Measurements from ENCODE around the gene C3orf49. TPM values are rescaled to one million over a fixed set of nuclear protein-coding genes. Genes with fewer than 3 reads are reported as not detected.

Gene C3orf49
- polyA plus RNA-seq, 1 donor from 2014 or later = not detected

- Mint-ChIP-seq H3K27ac (no peak overlapping the region), H3K36me3 (peaks cover 2% of the 10 kb centered on the region), H3K4me1 (no peaks in the 10 kb centered on the region), H3K4me3 (no peak overlapping the region), H3K9me3 (no peaks in the 10 kb centered on the region), H3K27me3 (no peaks in the 10 kb centered on the region)
Measured at GRCh38 chr3:63824309-63824708, 5.2 kb downstream of the C3orf49 start.

- peaks cover 14% of the 10 kb centered on the region for H3K36me3 Mint-ChIP-seq
- no peaks in the 10 kb centered on the region for H3K9me3 Mint-ChIP-seq
- H3K4me3 Mint-ChIP-seq = no peak overlapping the region
- no peaks in the 10 kb centered on the region for H3K4me1 Mint-ChIP-seq
- H3K27me3 Mint-ChIP-seq = no peaks in the 10 kb centered on the region
- no peak overlapping the region for H3K27ac Mint-ChIP-seq
Measured at GRCh38 chr3:63830526-63830925, 11.4 kb downstream of the C3orf49 start.

DNA sequence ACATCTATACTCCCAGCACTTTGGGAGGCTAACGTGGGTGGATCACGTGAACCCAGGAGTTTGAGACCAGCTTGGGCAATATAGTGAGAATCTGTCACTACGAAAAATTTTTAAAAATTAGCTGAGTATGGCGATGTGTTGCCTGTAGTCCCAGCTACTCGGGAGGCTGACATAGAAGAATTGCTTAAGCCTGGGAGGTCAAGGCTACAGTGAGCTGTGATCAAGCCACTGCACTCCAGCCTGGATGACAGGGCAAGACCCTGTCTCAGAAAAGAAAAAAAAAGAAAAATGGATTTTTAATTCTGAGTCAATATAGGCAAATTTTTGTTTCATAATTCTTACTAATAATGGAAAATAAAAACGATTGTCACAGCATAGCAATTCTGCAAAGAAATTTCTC is 13.3 kb downstream of the C3orf49 start:
- no peak overlapping the region for H3K27ac Mint-ChIP-seq
- peaks cover 16% of the 10 kb centered on the region for H3K36me3 Mint-ChIP-seq
- H3K4me1 Mint-ChIP-seq = no peaks in the 10 kb centered on the region
- no peak overlapping the region for H3K4me3 Mint-ChIP-seq
- H3K9me3 Mint-ChIP-seq = no peaks in the 10 kb centered on the region
- H3K27me3 Mint-ChIP-seq = no peaks in the 10 kb centered on the region

DNA sequence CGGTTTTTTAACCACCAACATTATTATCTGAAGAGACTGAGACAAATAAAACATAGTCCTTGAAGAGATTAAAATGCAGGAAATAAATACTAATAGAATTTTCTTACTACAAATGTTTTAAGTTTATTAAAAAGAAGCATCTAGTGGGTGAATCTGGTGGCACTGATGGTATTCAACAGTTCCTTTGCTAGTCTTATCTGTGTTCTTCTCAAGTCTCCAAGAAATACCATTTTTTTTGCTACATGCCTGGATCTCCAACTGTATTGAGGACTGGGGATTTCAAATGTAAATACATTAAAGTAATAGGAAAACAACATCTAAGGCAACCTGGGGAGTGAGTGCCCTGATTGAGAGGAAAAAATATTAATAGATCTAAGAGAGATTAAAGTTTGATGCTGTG is 22.6 kb downstream of the C3orf49 start:
- no peaks in the 10 kb centered on the region for H3K27me3 Mint-ChIP-seq
- peaks cover 0 to 2% (median 0%) of the 10 kb centered on the region in 3 donors for H3K9me3 Mint-ChIP-seq
- H3K27ac Mint-ChIP-seq = peak overlapping the region in 1 of 3 donors; percentile 24
- peaks cover 0 to 2% (median 0%) of the 10 kb centered on the region in 3 donors for H3K4me1 Mint-ChIP-seq
- H3K4me3 Mint-ChIP-seq = no peak overlapping the region
- peaks cover 14% of the 10 kb centered on the region for H3K36me3 Mint-ChIP-seq

DNA sequence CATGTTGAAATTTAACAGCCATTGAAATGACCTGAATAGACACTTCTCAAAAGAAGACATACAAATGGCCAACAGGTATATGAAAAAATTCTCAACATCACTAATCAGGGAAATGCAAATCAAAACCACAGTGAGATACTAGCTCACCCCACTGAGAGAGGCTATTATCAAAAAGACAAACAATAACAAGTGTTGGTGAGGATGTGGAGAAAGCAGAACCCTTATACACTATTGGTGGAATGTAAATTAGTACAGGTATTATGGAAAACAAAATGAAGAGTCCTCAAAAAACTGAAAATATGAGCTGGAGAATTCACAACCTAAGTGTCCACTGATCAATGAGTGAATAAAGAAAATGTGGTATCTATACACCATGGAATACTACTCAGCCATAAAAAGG is 23.0 kb downstream of the C3orf49 start:
- Mint-ChIP-seq H3K27me3 (no peaks in the 10 kb centered on the region), H3K9me3 (peaks cover 0 to 2% (median 0%) of the 10 kb centered on the region in 3 donors), H3K4me1 (peaks cover 0 to 2% (median 0%) of the 10 kb centered on the region in 3 donors), H3K4me3 (no peak overlapping the region), H3K36me3 (peaks cover 13% of the 10 kb centered on the region), H3K27ac (no peak overlapping the region)

- Mint-ChIP-seq H3K36me3 (peaks cover 12% of the 10 kb centered on the region), H3K4me1 (no peaks in the 10 kb centered on the region), H3K4me3 (no peak overlapping the region), H3K9me3 (peaks cover 0 to 2% (median 0%) of the 10 kb centered on the region in 3 donors), H3K27me3 (no peaks in the 10 kb centered on the region), H3K27ac (peak overlapping the region in 1 of 3 donors; percentile 47)
Measured at GRCh38 chr3:63845215-63845614, 26.1 kb downstream of the C3orf49 start.

DNA sequence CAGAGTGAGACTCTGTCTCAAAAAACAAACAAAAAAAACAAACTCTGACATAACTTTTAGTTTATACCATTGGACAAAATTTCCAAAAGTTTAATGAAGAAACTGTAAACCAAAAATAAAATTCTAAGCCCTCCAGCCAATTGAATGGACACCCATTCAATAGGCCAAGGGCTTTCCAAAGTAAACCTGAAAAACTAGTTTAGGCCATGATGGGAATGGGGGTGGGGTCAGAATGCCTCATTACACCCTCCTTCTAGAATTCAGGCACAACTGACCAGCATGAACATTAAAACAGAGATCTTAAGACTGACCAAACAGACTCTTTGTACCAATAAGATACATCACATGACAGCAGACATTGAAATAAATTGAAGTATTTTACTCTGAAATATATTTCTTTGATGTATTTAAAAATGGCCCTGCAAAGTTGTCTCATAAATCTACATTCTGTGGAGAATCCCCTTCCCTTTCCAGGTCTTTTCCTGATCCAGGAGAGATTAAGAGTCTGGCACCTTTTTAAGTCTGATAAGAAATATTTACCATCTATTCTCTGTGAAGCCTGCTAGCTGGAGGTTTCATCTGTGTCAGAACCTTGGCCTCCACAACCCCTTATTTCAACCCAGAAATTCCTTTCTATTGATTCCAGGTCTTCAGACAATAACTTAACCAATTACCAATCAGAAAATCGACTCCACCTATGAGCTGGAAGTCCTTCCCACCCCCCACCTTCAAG is 28.8 kb downstream of the C3orf49 start:
- Mint-ChIP-seq H3K27ac (no peak overlapping the region), H3K4me1 (peaks cover 0 to 5% (median 3%) of the 10 kb centered on the region in 3 donors), H3K9me3 (no peaks in the 10 kb centered on the region), H3K27me3 (no peaks in the 10 kb centered on the region), H3K4me3 (no peak overlapping the region), H3K36me3 (peaks cover 5% of the 10 kb centered on the region)

DNA sequence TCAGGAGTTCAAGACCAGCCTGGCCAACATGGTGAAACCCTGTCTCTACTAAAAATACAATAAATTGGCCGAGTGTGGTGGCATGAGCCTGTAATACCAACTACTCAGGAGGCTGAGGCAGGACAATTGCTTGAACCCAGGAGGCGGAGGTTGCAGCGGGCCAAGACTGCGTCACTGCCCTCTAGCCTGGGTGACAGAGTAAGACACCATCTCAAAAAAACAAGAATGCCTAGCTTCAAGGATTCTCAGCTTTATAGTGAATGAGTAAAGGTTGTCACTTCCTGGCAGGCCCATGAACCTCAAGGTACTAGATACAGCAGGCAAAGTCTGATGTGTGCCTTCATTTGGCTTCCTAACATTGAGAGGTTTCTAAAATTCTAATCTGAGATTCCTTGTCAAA is 30.1 kb downstream of the C3orf49 start:
- Mint-ChIP-seq H3K27ac (no peak overlapping the region), H3K36me3 (peaks cover 2% of the 10 kb centered on the region), H3K4me1 (peaks cover 0 to 5% (median 3%) of the 10 kb centered on the region in 3 donors), H3K4me3 (no peak overlapping the region), H3K27me3 (no peaks in the 10 kb centered on the region), H3K9me3 (no peaks in the 10 kb centered on the region)

DNA sequence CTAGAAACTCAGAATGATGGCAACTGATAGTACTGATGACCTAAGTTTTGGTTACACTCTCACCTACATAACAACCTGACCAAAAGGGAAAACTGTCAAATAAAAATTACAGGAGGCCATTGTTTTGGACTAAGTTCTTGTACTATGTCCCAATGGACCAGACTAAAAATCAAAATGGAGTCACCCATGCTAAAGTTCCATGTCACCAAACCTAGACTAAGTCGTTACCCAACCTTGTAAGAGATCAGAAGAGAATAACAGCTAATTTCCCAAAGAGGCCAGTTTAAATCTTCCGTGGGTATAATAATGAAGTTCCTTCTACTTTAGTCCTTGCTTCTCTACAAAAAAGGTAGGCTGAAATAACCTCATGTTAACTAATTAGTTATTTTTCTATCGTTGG is 32.2 kb downstream of the C3orf49 start:
- Mint-ChIP-seq H3K27me3 (no peaks in the 10 kb centered on the region), H3K27ac (no peak overlapping the region), H3K4me1 (peaks cover 0 to 8% (median 5%) of the 10 kb centered on the region in 3 donors), H3K9me3 (no peaks in the 10 kb centered on the region), H3K4me3 (no peak overlapping the region), H3K36me3 (peaks cover 2% of the 10 kb centered on the region)

GRCh38 chr3:63853106-63853505 is 34.0 kb downstream of the C3orf49 start:
- Mint-ChIP-seq H3K4me3 (no peak overlapping the region), H3K4me1 (peaks cover 2 to 11% (median 10%) of the 10 kb centered on the region in 3 donors), H3K9me3 (no peaks in the 10 kb centered on the region), H3K27me3 (no peaks in the 10 kb centered on the region), H3K27ac (no peak overlapping the region), H3K36me3 (peaks cover 2% of the 10 kb centered on the region)

DNA sequence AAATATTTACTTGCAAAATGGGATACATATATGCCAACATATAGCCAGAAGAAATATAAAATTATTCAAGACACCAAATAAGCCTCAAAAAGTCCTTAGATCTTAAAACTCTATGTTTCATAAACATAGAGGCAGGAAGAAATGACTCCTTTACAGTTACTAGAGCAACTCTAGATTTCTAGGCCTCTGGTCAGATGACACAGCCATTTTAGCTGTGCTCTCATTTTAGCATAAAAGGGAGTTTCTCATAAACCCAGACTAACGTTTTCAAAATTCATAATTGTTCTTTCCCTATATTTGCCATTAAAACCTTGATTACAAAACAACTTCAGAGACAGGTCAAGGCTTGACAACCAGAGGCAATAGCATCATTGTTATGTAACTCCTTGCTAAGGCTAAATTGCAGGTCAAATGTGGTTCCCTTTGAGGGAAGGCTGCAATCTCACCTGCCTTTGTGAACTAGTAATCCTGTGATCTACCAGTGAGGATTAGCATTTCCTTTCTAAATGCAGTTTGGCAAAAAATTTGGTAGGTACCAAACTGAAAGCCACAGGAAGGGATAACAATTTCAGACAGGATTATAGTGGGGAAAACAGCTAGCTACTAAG is 36.3 kb downstream of the C3orf49 start:
- H3K4me1 Mint-ChIP-seq = peaks cover 2 to 20% (median 15%) of the 10 kb centered on the region in 3 donors
- no peaks in the 10 kb centered on the region for H3K27me3 Mint-ChIP-seq
- H3K4me3 Mint-ChIP-seq = no peak overlapping the region
- H3K9me3 Mint-ChIP-seq = no peaks in the 10 kb centered on the region
- peaks cover 2% of the 10 kb centered on the region for H3K36me3 Mint-ChIP-seq
- no peak overlapping the region for H3K27ac Mint-ChIP-seq

DNA sequence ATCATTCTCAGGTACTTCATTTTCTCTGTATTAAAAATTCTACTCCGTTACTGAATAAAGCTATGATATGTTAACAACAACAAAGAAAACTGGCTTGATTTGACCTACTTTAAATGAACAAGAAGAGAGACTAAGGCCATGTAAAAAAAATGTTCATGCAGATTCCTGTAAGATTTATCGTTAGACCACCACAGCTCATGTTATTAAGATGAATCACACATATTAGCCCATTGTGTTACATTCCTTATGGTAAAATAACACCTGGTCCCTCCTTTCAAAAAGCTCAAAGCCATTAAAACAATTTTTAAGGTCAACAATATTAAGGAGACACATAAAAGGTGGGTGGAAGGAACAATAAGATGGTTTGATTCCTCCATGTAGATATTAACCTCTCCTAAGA is 38.2 kb downstream of the C3orf49 start:
- Mint-ChIP-seq H3K36me3 (peaks cover 2% of the 10 kb centered on the region), H3K27ac (no peak overlapping the region)

DNA sequence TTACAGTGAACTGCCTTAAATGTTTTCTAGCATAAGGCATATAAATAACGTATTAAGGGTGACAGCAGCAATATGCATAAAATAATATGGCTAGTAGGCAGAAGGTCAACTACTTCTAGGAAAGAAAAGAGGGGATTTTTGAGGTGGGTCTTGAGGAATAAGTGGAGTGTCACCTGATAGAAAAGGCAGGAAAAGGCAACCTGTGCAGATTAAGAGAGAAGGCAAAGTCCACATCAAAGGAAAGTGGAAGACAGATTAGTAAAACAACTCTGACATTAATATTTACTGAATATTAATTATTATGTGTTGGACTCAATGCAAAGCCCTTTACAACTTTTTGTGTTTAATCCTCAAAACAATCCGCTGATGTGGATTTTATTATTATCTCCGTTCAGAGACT is 41.7 kb downstream of the C3orf49 start:
- Mint-ChIP-seq H3K27ac (peak overlapping the region in 1 of 3 donors; percentile 11), H3K36me3 (no peaks in the 10 kb centered on the region), H3K9me3 (no peaks in the 10 kb centered on the region), H3K4me3 (peak overlapping the region in 2 of 4 donors; percentile 35 to 73), H3K27me3 (no peaks in the 10 kb centered on the region), H3K4me1 (peaks cover 20 to 41% (median 29%) of the 10 kb centered on the region in 3 donors)

More for the DNA sequence above, 38.2 kb downstream of the C3orf49 start:
- no peaks in the 10 kb centered on the region for H3K9me3 Mint-ChIP-seq
- peaks cover 4 to 30% (median 18%) of the 10 kb centered on the region in 3 donors for H3K4me1 Mint-ChIP-seq
- H3K27me3 Mint-ChIP-seq = no peaks in the 10 kb centered on the region
- no peak overlapping the region for H3K4me3 Mint-ChIP-seq

DNA sequence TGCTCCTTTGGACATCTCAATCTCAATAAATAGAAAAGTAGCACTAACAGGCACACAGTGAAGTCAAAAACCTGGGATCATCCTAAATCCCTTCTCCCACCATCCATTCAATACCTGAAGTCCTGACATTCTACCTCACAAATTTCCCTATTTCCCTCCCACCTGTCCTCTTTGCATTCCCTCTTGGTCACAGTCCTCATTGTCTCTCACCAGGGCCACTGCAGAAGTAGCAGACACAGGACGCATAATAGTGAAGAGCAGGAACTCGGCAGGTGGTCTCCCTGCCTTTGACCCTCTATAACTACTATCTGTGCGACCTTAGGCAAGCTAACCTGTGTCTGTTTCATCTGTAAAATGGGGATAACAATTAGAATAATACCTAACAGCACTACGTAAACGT is 42.2 kb downstream of the C3orf49 start:
- H3K27ac Mint-ChIP-seq = peak overlapping the region in 1 of 3 donors; percentile 11
- no peaks in the 10 kb centered on the region for H3K27me3 Mint-ChIP-seq
- peaks cover 22 to 40% (median 30%) of the 10 kb centered on the region in 3 donors for H3K4me1 Mint-ChIP-seq
- no peaks in the 10 kb centered on the region for H3K9me3 Mint-ChIP-seq
- peak overlapping the region in 1 of 4 donors; percentile 73 for H3K4me3 Mint-ChIP-seq
- H3K36me3 Mint-ChIP-seq = no peaks in the 10 kb centered on the region

- H3K4me1 Mint-ChIP-seq = peaks cover 26 to 44% (median 33%) of the 10 kb centered on the region in 3 donors
- no peaks in the 10 kb centered on the region for H3K9me3 Mint-ChIP-seq
- peak overlapping the region; percentile 39 to 94 (median 91) for H3K27ac Mint-ChIP-seq
- peak overlapping the region; percentile 73 to 97 (median 92) for H3K4me3 Mint-ChIP-seq
- no peaks in the 10 kb centered on the region for H3K27me3 Mint-ChIP-seq
- no peaks in the 10 kb centered on the region for H3K36me3 Mint-ChIP-seq
Measured at GRCh38 chr3:63862804-63863149, 43.7 kb downstream of the C3orf49 start.

All from IgD-negative memory B cell (primary cell).